Mesenchymal stem cell (in vitro differentiated cells and primary cell): ENCODE results near the gene UNC80.

Experiments
- DNase-seq: peaks from one replicate; pipeline ENCODE4 v3.0.0-alpha.2; 2013
- H2AFZ ChIP-seq: one replicate; pipeline ENCODE4 v1.6.1; 2013; ENCODE audit warnings: low read depth, mild to moderate bottlenecking, control low read depth, inconsistent platforms, low read length, moderate library complexity
- H2AK5ac ChIP-seq: 2 replicates; pipeline ENCODE4 v1.6.1; 2013; ENCODE audit warnings: low read length, moderate library complexity, mild to moderate bottlenecking, inconsistent platforms; ENCODE audit not compliant: severe bottlenecking
- H2BK120ac ChIP-seq: one replicate; pipeline ENCODE4 v1.6.1; 2013; ENCODE audit warnings: low read depth, mild to moderate bottlenecking, inconsistent platforms, low read length, moderate library complexity
- H2BK12ac ChIP-seq, 2 experiments: one replicate each; pipeline ENCODE4 v1.6.1; 2013; ENCODE audit warnings: inconsistent platforms in 2 of 2, low read length in 2 of 2, mild to moderate bottlenecking in 2 of 2, moderate library complexity in 2 of 2, control low read depth in 1 of 2
- H2BK15ac ChIP-seq: one replicate; pipeline ENCODE4 v1.6.1; 2013; ENCODE audit warnings: mild to moderate bottlenecking, low read depth, inconsistent platforms; ENCODE audit not compliant: poor library complexity, severe bottlenecking
- H2BK5ac ChIP-seq: 2 replicates; pipeline ENCODE4 v1.6.1; 2013; ENCODE audit warnings: low read depth, mild to moderate bottlenecking, low read length, control low read depth, inconsistent platforms; ENCODE audit not compliant: poor library complexity, severe bottlenecking
- H3K14ac ChIP-seq, 2 experiments: one replicate each; pipeline ENCODE4 v1.6.1; 2013; ENCODE audit warnings: inconsistent platforms in 2 of 2, low read length in 2 of 2, control low read depth in 1 of 2, mild to moderate bottlenecking in 1 of 2, moderate library complexity in 1 of 2
- H3K18ac ChIP-seq, 2 experiments: one replicate each; pipeline ENCODE4 v1.6.1; 2013; ENCODE audit warnings: inconsistent platforms in 2 of 2, low read length in 2 of 2, control low read depth in 1 of 2, low read depth in 1 of 2, mild to moderate bottlenecking in 1 of 2
- H3K23ac ChIP-seq, 2 experiments: one replicate each; pipeline ENCODE4 v1.6.1; 2013; ENCODE audit warnings: inconsistent platforms in 2 of 2, low read length in 2 of 2, mild to moderate bottlenecking in 2 of 2, moderate library complexity in 2 of 2, control low read depth in 1 of 2
- H3K27ac ChIP-seq: 2 replicates; pipeline ENCODE4 v1.5.1; 2013; ENCODE audit warnings: mild to moderate bottlenecking, moderate library complexity, low read length, control low read depth, inconsistent platforms; ENCODE audit not compliant: poor library complexity, severe bottlenecking
- H3K27me3 ChIP-seq, 2 experiments: 2 replicates each; pipeline versions ENCODE4 v1.6.1 to v1.7.0; 2013; ENCODE audit warnings: low read length in 2 of 2, mild to moderate bottlenecking in 2 of 2, moderate library complexity in 2 of 2, control low read depth in 1 of 2, inconsistent platforms in 1 of 2; ENCODE audit not compliant: control insufficient read depth in 1 of 2, insufficient read depth in 1 of 2
- H3K36me3 ChIP-seq, 2 experiments: 2 replicates each; pipeline versions ENCODE4 v1.6.1 to v1.7.0; 2013; ENCODE audit warnings: low read length in 2 of 2, control low read depth in 1 of 2, inconsistent platforms in 1 of 2, low read depth in 1 of 2, mild to moderate bottlenecking in 1 of 2; ENCODE audit not compliant: insufficient read depth in 2 of 2, control insufficient read depth in 1 of 2
- H3K4ac ChIP-seq, 2 experiments: one replicate each; pipeline ENCODE4 v1.6.1; 2013; ENCODE audit warnings: inconsistent platforms in 2 of 2, low read length in 2 of 2, mild to moderate bottlenecking in 2 of 2, moderate library complexity in 2 of 2, control low read depth in 1 of 2, low read depth in 1 of 2
- H3K4me1 ChIP-seq: 2 replicates; pipeline ENCODE4 v1.6.1; 2013; ENCODE audit warnings: low read depth, low read length, control low read depth; ENCODE audit not compliant: control insufficient read depth, insufficient read depth
- H3K4me2 ChIP-seq: 2 replicates; pipeline ENCODE4 v1.6.1; 2013; ENCODE audit warnings: low read length, mild to moderate bottlenecking, inconsistent platforms; ENCODE audit not compliant: poor library complexity, severe bottlenecking
- H3K4me3 ChIP-seq, 2 experiments: 2 replicates each; pipeline versions ENCODE4 v1.5.1 to v1.7.0; 2013; ENCODE audit warnings: low read length in 2 of 2, mild to moderate bottlenecking in 2 of 2, control low read depth in 1 of 2, low read depth in 1 of 2; ENCODE audit not compliant: insufficient read depth in 1 of 2
- H3K79me1 ChIP-seq: replicated peaks from 2 replicates; pipeline ENCODE4 v1.6.1; 2013; ENCODE audit warnings: mild to moderate bottlenecking, control low read depth, low read length, inconsistent platforms; ENCODE audit not compliant: poor library complexity, severe bottlenecking
- H3K9ac ChIP-seq: 2 replicates; pipeline ENCODE4 v1.7.0; 2013; ENCODE audit warnings: mild to moderate bottlenecking, low read length, moderate library complexity
- H3K9me3 ChIP-seq: 2 replicates; pipeline ENCODE4 v1.7.0; 2013; ENCODE audit warnings: mild to moderate bottlenecking, low read length; ENCODE audit not compliant: control insufficient read depth
- H4K8ac ChIP-seq: one replicate; pipeline ENCODE4 v1.6.1; 2013; ENCODE audit warnings: inconsistent platforms, mild to moderate bottlenecking, low read length, moderate library complexity
- H4K91ac ChIP-seq: one replicate; pipeline ENCODE4 v1.6.1; 2013; ENCODE audit warnings: mild to moderate bottlenecking, low read length, inconsistent platforms
- WGBS: methylation state at CpG from one replicate; pipeline ENCODE4 v1.1.7; 2013; ENCODE audit warnings: mixed read lengths; 5-methylcytosine and 5-hydroxymethylcytosine counted together

The UNC80 gene

DNA sequence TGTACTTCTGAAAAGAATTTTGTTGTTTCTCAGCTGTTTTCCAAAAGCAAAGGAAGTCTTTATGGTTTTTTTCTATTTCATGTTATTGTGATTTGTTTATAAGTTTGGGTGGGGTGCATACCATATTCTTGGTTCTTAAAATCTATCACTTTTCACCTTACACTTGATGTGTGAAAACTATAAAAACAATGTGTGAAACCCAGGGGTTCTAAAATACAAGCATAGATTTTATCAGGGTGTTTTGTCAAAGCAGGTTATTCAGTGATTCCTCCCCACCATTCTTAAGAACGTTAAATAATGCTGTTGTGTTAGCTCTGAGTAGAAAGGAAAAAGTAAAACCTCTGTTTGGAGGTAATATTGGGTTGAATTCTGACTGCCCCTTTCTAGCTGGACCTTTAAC, 248.5 kb downstream of the UNC80 start:
- DNase-seq = no peak
- peaks cover 8 to 99% of the 10 kb centered on the region in 2 experiments for H3K36me3 ChIP-seq
- no CpG with 5 or more reads among the region's 1 CpG for WGBS
- H3K4ac ChIP-seq = no peak overlapping the region
- H3K4me2 ChIP-seq = no peak overlapping the region
- no peak overlapping the region for H2BK5ac ChIP-seq
- peaks cover 19% of the 10 kb centered on the region for H3K79me1 ChIP-seq
- no peak overlapping the region for H2BK12ac ChIP-seq
- H2BK120ac ChIP-seq = no peak overlapping the region
- H2AK5ac ChIP-seq = no peak overlapping the region
- no peaks in the 10 kb centered on the region for H3K9me3 ChIP-seq
- no peak overlapping the region for H3K23ac ChIP-seq
- H3K4me3 ChIP-seq = no peak overlapping the region
- H3K9ac ChIP-seq = no peak overlapping the region
- H4K91ac ChIP-seq = no peak overlapping the region
- H3K4me1 ChIP-seq = no peaks in the 10 kb centered on the region
- no peak overlapping the region for H3K18ac ChIP-seq
- H3K14ac ChIP-seq = no peak overlapping the region
- H4K8ac ChIP-seq = no peak overlapping the region
- no peaks in the 10 kb centered on the region for H3K27me3 ChIP-seq
- no peak overlapping the region for H3K27ac ChIP-seq
- H2AFZ ChIP-seq = no peak overlapping the region
- H2BK15ac ChIP-seq = no peak overlapping the region

DNA sequence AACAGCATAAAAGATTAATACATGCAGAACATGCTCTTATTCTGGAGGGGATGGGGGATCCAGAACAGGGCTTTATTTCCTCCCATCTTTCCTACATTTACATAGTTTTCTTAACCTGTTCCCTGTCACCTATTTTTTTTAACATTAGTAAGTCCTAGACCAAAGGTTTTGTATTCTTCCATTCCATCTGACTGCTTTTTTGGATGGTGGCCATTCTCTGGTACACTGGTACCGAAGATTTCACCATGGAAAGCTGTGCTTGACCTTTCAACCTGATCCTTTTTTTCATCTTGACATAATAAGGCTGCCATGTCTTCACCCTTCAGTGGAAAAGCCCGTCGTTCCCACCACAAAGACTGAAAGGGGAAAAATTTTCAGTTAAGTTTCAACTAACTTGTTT, 251.2 kb downstream of the UNC80 start:
- no peak overlapping the region for H3K27ac ChIP-seq
- H2BK5ac ChIP-seq = no peak overlapping the region
- H3K27me3 ChIP-seq = no peaks in the 10 kb centered on the region
- no peak overlapping the region for H2BK120ac ChIP-seq
- no peak overlapping the region for H3K4me3 ChIP-seq
- 100% methylated on average over 1 of the region's 3 CpGs for WGBS
- H2AK5ac ChIP-seq = no peak overlapping the region
- no peak for DNase-seq
- no peaks in the 10 kb centered on the region for H3K9me3 ChIP-seq
- H3K23ac ChIP-seq = no peak overlapping the region
- no peak overlapping the region for H3K4me2 ChIP-seq
- no peak overlapping the region for H2AFZ ChIP-seq
- no peak overlapping the region for H2BK15ac ChIP-seq
- no peak overlapping the region for H4K91ac ChIP-seq
- H3K4ac ChIP-seq = no peak overlapping the region
- no peak overlapping the region for H3K14ac ChIP-seq
- H3K36me3 ChIP-seq = peaks cover under 1 to 87% of the 10 kb centered on the region in 2 experiments
- H3K4me1 ChIP-seq = no peaks in the 10 kb centered on the region
- no peak overlapping the region for H2BK12ac ChIP-seq
- no peak overlapping the region for H3K9ac ChIP-seq
- H3K79me1 ChIP-seq = peaks cover 9% of the 10 kb centered on the region
- no peak overlapping the region for H3K18ac ChIP-seq
- H4K8ac ChIP-seq = no peak overlapping the region

DNA sequence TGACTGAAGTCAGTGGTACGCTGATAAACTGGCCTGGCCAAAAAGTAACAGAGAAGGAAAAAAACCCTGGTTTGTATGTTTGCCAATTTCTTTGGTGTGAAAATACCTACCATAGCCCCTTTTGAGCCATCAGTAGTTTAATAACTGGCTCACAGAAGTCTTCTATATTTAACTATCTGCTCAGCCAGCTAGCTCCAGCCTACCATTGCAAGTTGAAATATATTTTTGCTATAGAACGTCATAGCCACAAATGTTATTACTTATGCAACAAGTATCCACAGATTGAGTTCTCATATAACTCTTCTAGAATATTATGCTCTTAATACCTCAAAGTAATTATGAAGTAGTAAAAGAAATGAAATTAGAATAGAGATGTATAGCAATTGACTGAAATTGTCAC, 256.0 kb downstream of the UNC80 start:
- Histone ChIP-seq H2BK120ac (no peak overlapping the region), H3K27me3 (no peaks in the 10 kb centered on the region), H3K36me3 (peaks cover 0 to 57% of the 10 kb centered on the region in 2 experiments), H4K91ac (no peak overlapping the region), H2AFZ (no peak overlapping the region), H2AK5ac (no peak overlapping the region), H3K9me3 (no peaks in the 10 kb centered on the region), H3K27ac (no peak overlapping the region), H3K4me2 (no peak overlapping the region), H3K14ac (no peak overlapping the region), H3K4me1 (no peaks in the 10 kb centered on the region), H3K9ac (no peak overlapping the region), H4K8ac (no peak overlapping the region), H3K79me1 (peaks cover 3% of the 10 kb centered on the region), H3K4ac (no peak overlapping the region), H2BK5ac (no peak overlapping the region), H3K4me3 (no peak overlapping the region), H2BK12ac (no peak overlapping the region), H3K23ac (no peak overlapping the region), H2BK15ac (no peak overlapping the region), H3K18ac (no peak overlapping the region)
- 100% methylated on average over 1 of the region's 2 CpGs for WGBS
- no peak for DNase-seq

- Histone ChIP-seq H2BK12ac (no peak overlapping the region), H3K27me3 (no peaks in the 10 kb centered on the region), H2AK5ac (no peak overlapping the region), H4K91ac (no peak overlapping the region), H2AFZ (no peak overlapping the region), H3K18ac (no peak overlapping the region), H3K23ac (no peak overlapping the region), H3K14ac (no peak overlapping the region), H2BK5ac (no peak overlapping the region), H2BK15ac (no peak overlapping the region), H3K4me1 (no peaks in the 10 kb centered on the region), H3K4ac (no peak overlapping the region), H3K4me2 (no peak overlapping the region), H2BK120ac (no peak overlapping the region), H3K4me3 (no peak overlapping the region), H3K9me3 (no peaks in the 10 kb centered on the region), H3K27ac (no peak overlapping the region), H3K79me1 (peaks cover 2% of the 10 kb centered on the region), H3K9ac (no peak overlapping the region), H3K36me3 (peaks cover 0 to 52% of the 10 kb centered on the region in 2 experiments), H4K8ac (no peak overlapping the region)
- DNase-seq = no peak
- WGBS = 100% methylated on average over 1 of the region's 2 CpGs
Observed at GRCh38 chr2:210028178-210028577, 256.5 kb downstream of the UNC80 start.
